Raji (cell line): Measurements from ENCODE around the gene SYNGR2.
A peak's percentile ranks its signal among the peaks of the same experiment; 100 is the strongest.

Experiments
- POLR2A ChIP-seq: IDR thresholded peaks from 2 replicates; pipeline ENCODE4 v1.6.1; 2011; ENCODE audit warnings: low read depth, low read length, control low read depth; ENCODE audit not compliant: insufficient read depth

SYNGR2 gene

GRCh38 chr17:78127239-78127887 is 41.0 kb upstream of the SYNGR2 start:
- TF ChIP-seq POLR2A, result peak; percentile 89

GRCh38 chr17:78127888-78128550 is 40.4 kb upstream of the SYNGR2 start:
- TF ChIP-seq POLR2A, result no peak

GRCh38 chr17:78128551-78129350 is 39.6 kb upstream of the SYNGR2 start, which contains the start of gene TMC6:
TSS of gene TMC6 (minus strand) at chr17:78128755. CDS start at chr17:78126832, 1,923 bp downstream.
- peak; percentile 60 for TF ChIP-seq POLR2A

- peak; percentile 73 for TF ChIP-seq POLR2A
These were observed 38.9 kb upstream of the SYNGR2 start for GRCh38 chr17:78129351-78130089.

- no peak for TF ChIP-seq POLR2A
These were observed 38.3 kb upstream of the SYNGR2 start for GRCh38 chr17:78130090-78130436.

- TF ChIP-seq POLR2A, result peak; percentile 90
These were observed 37.8 kb upstream of the SYNGR2 start, which contains the start of gene TMC8 for GRCh38 chr17:78130437-78131101. TSS of gene TMC8 (plus strand) at chr17:78130771. CDS start at chr17:78131589, 818 bp downstream.

- TF ChIP-seq POLR2A, result no peak; the same call in 1 of the 2 replicates
These were observed 37.0 kb upstream of the SYNGR2 start for GRCh38 chr17:78131172-78132083.

GRCh38 chr17:78132084-78132676 is 36.2 kb upstream of the SYNGR2 start:
- peak; percentile 74 for TF ChIP-seq POLR2A

GRCh38 chr17:78132767-78133178 is 35.6 kb upstream of the SYNGR2 start:
- TF ChIP-seq POLR2A, result no peak

GRCh38 chr17:78133179-78133951 is 35.0 kb upstream of the SYNGR2 start:
- TF ChIP-seq POLR2A, result no peak

- no peak for TF ChIP-seq POLR2A
These were observed 34.1 kb upstream of the SYNGR2 start for GRCh38 chr17:78133971-78134898.
